ENCODE data around the gene GPR62. TPM values are rescaled to one million over a fixed set of nuclear protein-coding genes. Genes with fewer than 3 reads are reported as not detected.
A peak's percentile ranks its signal among the peaks of the same experiment; 100 is the strongest.
"Not testable (repeated sequence)": the region's sequence is repeated elsewhere in the genome, so short reads cannot be mapped to it uniquely, and the experiment has no call there.

GPR62 gene, protein sequence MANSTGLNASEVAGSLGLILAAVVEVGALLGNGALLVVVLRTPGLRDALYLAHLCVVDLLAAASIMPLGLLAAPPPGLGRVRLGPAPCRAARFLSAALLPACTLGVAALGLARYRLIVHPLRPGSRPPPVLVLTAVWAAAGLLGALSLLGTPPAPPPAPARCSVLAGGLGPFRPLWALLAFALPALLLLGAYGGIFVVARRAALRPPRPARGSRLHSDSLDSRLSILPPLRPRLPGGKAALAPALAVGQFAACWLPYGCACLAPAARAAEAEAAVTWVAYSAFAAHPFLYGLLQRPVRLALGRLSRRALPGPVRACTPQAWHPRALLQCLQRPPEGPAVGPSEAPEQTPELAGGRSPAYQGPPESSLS
- total RNA-seq: not detected
- long read RNA-seq: 0 reads

DNA sequence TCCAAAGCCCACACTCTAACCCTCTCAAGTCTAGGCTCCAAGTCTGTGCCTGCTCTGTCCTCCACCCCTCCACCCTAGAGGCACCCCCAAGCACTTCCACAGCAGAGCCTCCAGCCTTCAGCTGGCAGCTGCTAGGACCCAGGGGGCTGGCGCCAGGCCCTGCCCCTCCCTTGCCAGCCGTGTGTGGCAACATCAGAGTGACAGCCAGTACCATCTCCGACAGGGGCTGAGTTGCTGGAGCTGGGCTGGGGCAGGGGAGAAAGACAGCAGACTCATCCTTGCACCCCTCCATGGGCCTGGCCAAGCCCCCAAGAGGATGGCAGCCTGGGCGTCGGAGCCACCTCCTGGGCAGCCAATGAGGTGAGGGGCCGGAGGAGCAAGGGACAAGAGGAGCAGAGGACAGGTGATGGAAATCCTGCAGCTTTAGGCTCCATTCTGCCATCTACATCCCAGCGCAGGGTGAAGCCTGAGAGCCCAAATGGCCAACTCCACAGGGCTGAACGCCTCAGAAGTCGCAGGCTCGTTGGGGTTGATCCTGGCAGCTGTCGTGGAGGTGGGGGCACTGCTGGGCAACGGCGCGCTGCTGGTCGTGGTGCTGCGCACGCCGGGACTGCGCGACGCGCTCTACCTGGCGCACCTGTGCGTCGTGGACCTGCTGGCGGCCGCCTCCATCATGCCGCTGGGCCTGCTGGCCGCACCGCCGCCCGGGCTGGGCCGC lies at the start of gene GPR62:
Gene GPR62 (plus strand): TSS at position 207 of the 718 bp plus-strand sequence. CDS start 272 bp downstream, at position 479.
- intact Hi-C loops (cut with DNase I): no loop called here
- DNase-seq: no peak
- ATAC-seq (ENCODE audit: poor library complexity): no peak

DNA sequence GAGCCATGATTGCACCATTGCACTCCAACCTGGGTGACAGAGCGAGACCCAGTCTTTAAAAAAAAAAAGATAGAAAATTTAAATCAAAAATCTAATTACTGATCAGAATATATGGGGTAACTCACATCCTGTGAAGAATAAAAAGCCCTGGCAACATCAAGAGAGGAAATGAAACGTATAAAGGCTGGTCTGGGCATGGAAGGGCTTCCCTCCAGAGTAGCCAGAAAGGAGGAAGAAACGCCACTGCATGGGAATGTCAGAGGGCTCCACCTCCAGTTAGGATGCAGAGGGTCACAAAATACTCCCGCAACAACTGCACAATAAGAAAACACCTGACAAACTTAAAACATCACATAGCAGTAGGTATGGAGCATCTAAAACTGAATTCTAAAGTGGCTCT lies 47.2 kb upstream of the GPR62 start:
- DNase-seq (no peak), ATAC-seq (ENCODE audit: poor library complexity) (no peak)
- intact Hi-C loops (cut with DNase I): no loop called here

DNA sequence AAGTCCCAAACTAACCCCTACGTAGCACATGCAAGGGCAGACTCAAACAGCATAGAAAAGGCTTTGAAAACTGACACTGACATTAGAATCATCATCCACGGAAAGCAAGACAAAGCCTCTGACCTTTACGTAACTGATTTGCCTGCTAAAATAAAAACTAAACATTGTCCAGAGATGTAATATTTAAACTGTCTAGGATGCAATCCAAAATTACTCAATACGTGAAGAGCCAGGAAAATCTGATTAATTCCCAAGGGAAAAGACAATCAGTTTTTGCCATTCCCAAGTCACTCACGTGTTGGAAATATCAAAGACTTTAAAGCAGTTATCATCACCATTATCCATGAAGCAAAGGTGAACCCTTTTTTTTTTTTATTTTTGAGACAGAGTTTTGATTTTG lies 38.8 kb upstream of the GPR62 start:
- no peak for ATAC-seq (ENCODE audit: poor library complexity)
- intact Hi-C loops (cut with DNase I): no loop called here

DNA sequence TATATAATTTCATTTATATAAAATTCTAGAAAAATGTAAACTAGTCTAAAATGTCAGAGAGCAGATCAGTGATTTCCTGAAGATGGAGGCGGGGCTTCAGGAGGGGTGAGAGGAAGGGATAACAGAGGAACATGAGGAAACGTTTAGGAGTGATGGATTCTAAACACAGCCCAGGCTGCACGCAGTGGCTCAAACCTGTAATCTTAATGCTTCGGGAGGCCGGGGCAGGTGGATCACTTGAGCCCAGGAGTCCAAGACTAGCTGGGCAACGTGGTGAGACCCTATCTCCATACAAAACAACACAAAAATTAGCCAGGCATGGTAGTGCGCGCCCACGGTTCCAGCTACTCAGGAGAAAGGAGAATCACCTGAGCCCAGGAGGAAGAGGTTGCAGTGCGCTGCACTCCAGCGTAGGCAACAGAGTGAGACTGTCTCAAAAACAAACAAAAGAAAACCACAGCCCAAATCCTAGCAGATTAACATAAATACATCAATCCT lies 34.1 kb upstream of the GPR62 start:
- intact Hi-C loops (cut with DNase I): no loop called here
- no peak for DNase-seq
- no peak for ATAC-seq (ENCODE audit: poor library complexity)

More for the DNA sequence above, 38.8 kb upstream of the GPR62 start:
- DNase-seq: no peak

DNA sequence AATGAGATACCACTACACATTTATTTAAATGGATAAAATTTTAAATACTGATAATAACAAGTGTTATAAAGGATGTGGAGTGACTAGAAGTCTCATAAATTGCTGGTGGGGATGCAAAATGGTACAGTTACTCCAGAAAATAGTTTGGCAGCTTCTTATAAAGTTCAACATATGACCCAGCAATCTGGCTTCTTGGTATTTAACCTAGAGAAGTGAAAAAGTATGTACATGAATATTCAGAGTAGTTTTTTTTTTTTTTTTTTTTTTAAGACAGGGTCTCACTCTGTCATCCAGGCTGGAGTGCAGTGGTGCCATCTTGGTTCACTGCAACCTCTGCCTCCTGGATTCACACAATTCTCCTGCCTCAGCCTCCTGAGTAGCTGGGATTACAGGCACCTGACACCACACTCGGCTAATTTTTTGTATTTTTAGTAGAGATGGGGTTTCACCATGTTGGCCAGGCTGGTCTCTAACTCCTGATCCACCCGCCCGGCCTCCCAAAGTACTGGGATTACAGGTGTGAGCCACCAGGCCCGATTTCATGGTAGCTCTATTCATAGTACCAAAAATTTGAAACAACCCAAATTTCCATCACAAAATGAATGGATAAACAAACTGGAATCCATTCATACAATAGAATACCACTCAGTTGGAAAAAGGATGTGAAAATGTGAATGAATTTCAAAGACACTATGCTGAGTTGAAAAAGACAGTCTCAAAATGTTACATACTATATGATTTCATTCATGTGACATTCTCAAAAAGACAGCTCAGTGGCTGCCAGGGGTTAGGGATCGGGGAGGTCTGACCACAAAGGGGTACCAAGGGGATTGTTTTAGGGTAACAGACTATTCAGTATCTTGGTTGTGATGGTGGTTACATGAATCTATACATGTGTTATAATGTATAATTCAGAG lies 27.9 kb upstream of the GPR62 start:
- intact Hi-C loops (cut with DNase I): no loop called here
- ATAC-seq (ENCODE audit: poor library complexity) (no peak), DNase-seq (no peak)

DNA sequence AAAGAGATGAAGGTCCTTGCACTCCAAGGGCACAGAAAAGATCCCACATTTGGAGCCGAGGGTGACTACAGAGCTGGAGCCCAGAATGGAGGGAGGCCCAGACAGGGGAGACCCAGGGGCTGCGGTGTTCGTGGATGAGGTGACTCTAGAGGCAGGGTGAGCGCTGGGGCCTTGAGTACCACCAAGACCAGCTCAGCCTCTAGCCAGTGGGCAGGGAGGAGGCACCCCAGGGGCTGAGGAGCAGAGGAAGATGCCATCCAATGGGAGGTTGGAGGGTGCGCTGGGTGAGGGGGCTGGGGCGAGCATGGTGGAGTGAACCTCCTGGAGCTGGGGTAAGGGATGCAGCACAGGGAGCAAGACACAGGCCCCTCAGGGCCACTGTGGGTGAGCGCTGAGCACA lies 26.7 kb upstream of the GPR62 start:
- no peak for ATAC-seq (ENCODE audit: poor library complexity)
- DNase-seq: no peak
- intact Hi-C loops (cut with DNase I): no loop called here

DNA sequence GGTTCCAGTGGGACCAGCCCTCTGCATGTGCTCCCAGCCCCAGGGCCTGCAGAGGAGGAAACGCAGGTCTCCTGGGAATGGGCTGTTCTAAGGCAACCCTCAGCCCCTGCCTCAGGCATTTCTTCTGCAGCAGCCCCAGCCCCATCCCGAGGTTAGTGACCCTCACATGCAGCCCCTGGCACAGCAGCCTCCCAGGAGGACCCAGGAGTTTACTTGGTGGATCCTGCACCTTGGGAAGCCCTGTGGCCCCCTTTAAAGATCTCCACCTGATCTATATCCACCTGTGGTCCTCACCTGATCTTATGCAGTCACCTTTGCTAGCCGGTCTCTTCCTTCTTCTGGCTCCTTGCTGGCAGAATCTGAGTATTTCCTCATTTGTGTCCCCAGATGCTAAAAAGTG lies 26.2 kb upstream of the GPR62 start:
- DNase-seq; intact Hi-C loops (cut with DNase I); ATAC-seq (ENCODE audit: poor library complexity): not testable (repeated sequence)

DNA sequence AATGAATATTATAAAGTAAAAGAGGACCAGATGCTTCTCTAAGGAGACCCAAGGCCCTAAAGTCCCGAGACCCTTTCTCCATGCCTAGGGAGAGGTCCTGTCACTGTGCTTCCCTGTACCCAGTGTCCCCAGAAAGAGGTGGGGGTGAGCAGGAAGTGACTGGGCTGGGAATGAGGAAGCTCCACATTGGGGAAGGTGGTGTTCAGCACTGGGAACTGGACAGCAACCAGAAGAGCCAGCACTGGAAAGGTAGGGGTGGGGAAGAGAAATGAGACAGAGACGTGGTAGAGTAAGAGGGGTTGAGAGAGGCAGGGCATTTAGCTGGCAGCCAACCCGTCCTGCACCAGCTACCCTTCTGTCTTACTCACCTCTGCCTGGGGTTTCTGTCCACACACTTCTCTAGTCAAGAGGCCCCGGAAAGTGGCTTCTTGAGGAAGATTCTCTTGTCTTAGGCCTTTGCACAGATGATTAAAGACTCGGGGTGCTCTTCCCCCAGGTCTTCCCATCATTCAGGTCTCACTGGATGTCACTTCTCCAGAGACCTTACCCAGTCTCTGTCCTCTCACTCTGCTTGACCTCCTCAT lies 25.7 kb upstream of the GPR62 start:
- ATAC-seq (ENCODE audit: poor library complexity) (no peak), DNase-seq (no peak)
- intact Hi-C loops (cut with DNase I): no loop called here

DNA sequence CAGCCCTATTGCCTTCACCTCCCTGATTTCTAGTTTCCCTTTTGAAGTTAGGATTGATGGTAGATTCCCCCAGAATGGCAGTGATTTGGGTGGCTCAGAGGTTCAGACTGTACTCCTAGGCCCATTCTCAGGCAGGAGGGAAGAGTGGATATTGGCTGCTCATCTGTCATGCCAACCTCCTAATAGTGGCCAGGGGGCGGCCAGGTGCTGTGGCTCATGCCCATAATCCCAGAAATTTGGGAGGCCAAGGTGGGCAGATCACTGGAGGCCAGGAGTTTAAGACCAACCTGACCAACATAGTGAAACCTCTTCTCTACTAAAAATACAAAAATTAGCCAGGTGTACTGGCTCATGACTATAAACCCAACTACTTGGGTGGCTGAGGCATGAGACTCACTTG lies 24.7 kb upstream of the GPR62 start:
- intact Hi-C loops (cut with DNase I): no loop called here
- ATAC-seq (ENCODE audit: poor library complexity): no peak
- no peak for DNase-seq

DNA sequence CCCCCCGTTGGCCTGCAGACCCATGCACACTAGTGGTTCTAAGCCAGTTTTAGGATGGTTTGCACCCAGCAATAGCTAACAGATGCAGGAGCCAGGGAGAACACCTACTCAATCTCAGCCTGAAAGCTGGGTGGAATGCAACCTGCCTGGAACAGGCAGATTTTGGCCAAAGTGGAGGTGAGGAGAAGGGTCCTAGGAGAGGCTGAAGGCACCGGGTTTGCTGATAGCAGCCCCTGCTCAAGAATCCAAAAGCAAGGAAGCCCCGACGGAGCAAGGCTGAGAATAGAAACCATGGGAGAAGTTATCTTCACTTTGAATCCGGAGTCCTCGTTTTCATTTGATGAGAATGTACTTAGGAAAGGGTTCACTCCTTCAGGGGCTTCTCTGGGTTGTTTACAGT lies 23.4 kb upstream of the GPR62 start:
- intact Hi-C loops (cut with DNase I): no loop called here
- DNase-seq (no peak), ATAC-seq (ENCODE audit: poor library complexity) (no peak)

DNA sequence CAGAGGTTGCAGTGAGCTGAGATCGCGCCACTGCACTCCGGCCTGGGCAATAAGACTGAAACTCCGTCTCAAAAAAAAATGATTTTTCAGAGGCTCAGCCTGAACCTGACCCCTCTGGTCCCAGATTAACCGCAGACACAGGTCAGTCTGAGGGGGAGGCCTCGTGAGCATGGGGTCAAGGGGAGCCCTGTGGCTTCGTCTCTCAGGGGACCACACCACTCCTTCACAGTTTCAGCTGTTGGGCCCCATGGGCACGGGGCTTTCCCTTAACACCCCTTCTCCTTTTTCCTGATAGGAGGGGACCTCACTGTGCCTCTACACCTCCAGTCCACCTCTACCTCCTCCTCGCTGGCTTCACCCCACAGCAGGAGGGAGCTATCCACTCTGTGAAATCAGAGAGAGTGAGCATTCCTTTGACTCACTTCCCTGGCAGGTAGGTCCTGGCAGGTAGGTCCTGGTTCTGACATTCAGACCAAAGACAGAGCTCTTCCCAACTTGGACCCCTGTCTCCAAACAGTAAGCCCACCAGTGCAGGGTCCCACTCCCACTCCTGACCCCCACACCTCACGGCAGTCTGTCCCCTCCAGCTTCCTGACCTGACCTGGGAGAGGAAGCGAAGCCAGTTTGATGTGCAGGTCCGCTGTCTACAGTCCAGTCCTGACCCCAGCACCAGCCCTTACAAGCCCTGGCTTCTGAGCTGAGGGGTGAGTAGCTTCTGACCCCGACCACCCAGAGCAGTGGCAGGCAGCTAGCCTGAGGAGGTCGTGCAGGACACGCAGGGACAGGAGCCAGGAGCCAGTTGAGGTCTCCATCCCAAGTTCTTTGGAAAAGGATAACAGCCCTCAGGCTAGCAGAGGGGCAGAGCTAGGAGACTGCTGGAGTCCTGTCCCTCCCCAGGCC lies 22.5 kb upstream of the GPR62 start:
- intact Hi-C loops (cut with DNase I): no loop called here
- no peak for DNase-seq
- ATAC-seq (ENCODE audit: poor library complexity): no peak

DNA sequence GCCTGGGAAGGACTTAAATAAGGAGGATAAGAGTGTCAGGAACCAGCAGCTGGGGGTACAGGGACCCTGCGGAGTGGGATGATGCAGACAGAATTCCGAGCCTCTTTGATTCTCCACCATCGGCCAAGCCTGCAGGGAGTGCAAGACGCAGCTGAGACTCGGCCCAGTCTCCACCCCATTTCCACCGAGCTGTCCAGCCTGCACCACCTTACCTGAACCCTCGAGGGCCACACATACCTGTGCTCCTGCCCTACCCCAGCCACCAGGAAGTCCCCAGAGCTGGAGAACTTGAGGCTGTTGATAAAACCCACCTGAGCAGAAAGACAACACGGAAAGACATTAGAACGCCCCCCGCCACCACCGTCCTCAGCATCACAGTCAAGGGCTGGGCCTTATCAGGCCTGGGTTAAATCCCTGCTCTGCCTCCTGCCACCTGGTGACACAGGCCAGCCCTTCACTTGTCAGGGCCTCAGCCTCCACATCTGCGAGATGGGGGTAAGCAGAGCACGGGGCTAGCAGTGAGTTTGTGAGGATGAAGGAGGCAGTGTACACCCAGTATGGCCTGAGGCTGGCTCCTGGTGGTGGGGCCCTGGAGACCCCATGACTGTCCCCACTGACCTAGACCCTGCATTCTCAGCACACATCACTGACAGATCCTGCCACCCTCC lies 21.6 kb upstream of the GPR62 start:
- ATAC-seq (ENCODE audit: poor library complexity) (no peak), DNase-seq (peak; percentile 29)
- intact Hi-C loops (cut with DNase I): no loop called here

DNA sequence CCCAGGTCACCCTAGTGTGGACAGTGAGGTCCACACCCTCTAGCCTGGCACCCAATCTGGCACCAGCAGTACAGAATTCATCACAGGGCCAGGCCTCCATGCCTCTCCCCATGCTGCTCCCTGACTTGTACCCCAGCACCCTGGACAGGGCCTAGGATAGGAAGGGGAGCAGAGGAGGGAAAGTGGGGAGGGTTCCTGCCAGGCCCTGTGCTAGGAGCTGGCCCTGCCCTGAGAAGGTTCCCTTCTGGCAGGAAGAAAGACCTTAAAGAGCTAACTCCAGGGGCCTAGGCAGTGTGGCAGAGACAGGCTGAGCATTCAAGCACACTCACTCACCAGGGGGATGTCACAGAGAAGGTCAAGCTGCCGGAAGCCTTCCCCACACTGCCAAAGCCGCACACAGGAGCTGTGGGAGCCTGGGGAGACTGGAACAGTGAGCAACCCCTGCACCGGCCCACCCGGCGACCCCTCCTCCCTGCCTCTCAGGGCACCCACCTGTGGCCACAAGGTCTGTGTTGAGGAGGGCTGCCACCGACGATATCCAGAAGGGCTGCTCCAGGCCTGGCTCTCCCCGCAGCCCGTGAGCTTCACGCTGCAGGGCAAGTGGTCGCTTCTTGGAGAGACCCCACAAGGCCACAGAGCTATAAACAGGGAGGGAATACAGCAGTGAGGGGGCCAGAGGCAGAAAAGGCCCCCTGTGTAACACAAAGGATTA lies 20.9 kb upstream of the GPR62 start:
- ATAC-seq (ENCODE audit: poor library complexity) (no peak), DNase-seq (peak; percentile 28)
- intact Hi-C loops (cut with DNase I): no loop called here

DNA sequence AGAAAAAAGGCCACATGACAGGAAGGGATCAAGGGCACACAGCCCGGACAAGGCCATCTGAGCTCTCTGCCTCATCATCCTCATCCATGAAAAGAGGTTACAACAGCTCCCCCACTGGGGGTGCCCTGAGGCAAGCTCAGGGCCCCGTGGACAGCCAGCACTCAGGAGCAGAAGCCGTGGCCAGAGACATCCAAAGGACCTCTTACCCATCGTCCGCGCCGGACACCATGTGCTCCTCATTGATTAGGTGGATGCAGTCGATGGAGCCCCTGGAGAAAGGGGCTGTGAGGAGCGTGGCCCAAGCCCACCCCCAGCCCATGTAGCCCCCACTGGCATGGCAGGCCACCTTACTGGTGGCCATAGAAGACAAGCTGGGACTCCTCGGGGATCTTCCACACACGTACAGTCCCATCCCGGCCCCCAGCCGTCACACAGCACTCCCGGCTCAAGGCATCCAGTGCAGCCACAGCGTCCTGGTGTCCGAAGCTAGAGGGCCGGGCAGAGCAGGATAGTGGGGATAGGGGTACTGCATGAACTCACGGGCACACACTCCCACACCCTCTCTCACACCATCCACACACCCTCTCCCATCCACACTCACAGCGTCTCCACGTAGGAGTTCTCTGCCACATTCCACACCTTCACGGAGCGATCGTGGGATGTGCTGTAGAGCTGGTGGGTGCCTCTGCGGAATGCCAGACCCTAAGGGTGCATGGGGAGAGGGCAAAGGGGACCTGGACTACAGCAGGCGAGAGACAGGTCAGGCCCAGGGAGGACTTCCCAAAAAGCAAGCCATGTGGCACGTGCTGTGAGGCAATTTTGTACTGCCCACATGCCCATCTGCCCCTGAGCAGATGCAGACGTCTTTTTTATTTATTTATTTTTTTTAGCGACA lies 19.9 kb upstream of the GPR62 start:
- intact Hi-C loops (cut with DNase I): no loop called here
- no peak for ATAC-seq (ENCODE audit: poor library complexity)
- peak; percentile 31 for DNase-seq

DNA sequence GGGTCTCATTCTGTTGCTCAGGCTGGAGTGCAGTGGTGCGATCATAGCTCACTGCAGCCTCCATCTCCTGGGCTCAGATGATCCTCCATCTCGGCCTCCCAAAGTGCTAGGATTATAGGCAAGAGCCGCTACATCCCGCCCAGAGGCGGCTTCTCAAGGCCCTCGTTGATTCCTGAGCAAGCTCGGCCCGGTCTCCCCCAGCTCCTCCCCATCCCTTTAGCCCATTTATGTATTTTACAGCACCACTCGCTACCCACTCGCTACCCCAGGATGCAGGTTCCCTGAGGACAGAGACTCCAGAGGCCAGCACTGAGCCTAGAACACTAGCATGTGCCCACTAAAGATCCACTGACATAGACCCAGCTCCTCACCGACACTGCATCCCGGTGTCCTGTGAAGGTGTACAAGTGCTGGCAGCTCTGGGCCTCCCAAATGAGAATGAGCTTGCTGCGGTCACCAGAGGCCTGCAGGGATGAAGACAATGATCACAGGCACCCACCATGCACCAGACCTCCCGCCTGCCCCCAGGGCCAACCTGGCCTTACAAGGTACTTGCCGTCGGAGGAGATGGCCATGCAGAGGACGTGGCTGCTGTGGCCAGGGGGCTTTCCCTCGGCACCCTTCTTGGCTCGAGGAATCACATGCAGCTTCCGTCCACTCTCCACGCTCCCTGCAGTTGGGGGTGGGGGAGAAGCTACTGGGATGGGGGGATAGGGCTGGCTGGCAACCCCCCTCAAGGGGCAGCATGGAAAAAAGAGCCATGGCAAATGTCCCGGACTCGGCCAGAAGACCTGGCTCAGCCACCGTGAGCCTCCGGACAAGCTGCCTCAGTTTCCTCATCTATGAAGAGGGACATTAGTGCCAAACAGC lies 19.1 kb upstream of the GPR62 start:
- intact Hi-C loops (cut with DNase I): no loop called here
- DNase-seq: peak; percentile 30
- no peak for ATAC-seq (ENCODE audit: poor library complexity)

Measured in Right ventricle myocardium superior (tissue), 1 donor.